ELR (cell line): ENCODE data around the gene ADCYAP1.
"Not testable (repeated sequence)": the region's sequence is repeated elsewhere in the genome, so short reads cannot be mapped to it uniquely, and the experiment has no call there.

Experiments used
- DNase-seq: peaks from one replicate; pipeline ENCODE4 v3.0.0-alpha.2; 2015; ENCODE audit warnings: low read depth

Gene ADCYAP1

GRCh38 chr18:904218-905090 lies at the start of gene ADCYAP1:
ADCYAP1 (plus strand) TSS chr18:904871; CDS start chr18:905387, 516 bp downstream.
- peak; percentile 20 for DNase-seq

- DNase-seq: no peak
These were observed 46.7 kb upstream of the ADCYAP1 start for GRCh38 chr18:857986-858385.

- DNase-seq: peak; percentile 81
These were observed 39.8 kb upstream of the ADCYAP1 start for GRCh38 chr18:864872-865273.

- DNase-seq: no peak
These were observed 37.4 kb upstream of the ADCYAP1 start for GRCh38 chr18:867257-867656.

- not testable (repeated sequence) for DNase-seq
These were observed 31.2 kb upstream of the ADCYAP1 start for GRCh38 chr18:873426-873825.

GRCh38 chr18:875912-876311 lies 28.8 kb upstream of the ADCYAP1 start:
- DNase-seq: no peak

- no peak for DNase-seq
These were observed 27.4 kb upstream of the ADCYAP1 start for GRCh38 chr18:877238-877637.

- no peak for DNase-seq
These were observed 18.6 kb upstream of the ADCYAP1 start for GRCh38 chr18:886076-886475.

- DNase-seq: no peak
These were observed 17.0 kb upstream of the ADCYAP1 start for GRCh38 chr18:887716-888115.

- DNase-seq: no peak
These were observed 12.4 kb upstream of the ADCYAP1 start for GRCh38 chr18:892316-892715.

- no peak for DNase-seq
These were observed 8.4 kb upstream of the ADCYAP1 start for GRCh38 chr18:896315-896714.

GRCh38 chr18:901761-902160 lies 2.9 kb upstream of the ADCYAP1 start:
- no peak for DNase-seq

GRCh38 chr18:902229-902628 lies 2.4 kb upstream of the ADCYAP1 start:
- DNase-seq: peak; percentile 30

- peak; percentile 47 for DNase-seq
These were observed 970 bp upstream of the ADCYAP1 start for GRCh38 chr18:903701-904100.

- DNase-seq: no peak
These were observed 756 bp downstream of the ADCYAP1 start for GRCh38 chr18:905307-905947.

GRCh38 chr18:905948-906415 lies 1.3 kb downstream of the ADCYAP1 start:
- DNase-seq: no peak

GRCh38 chr18:906416-907114 lies 1.9 kb downstream of the ADCYAP1 start:
- no peak for DNase-seq

- DNase-seq: no peak
These were observed 2.6 kb downstream of the ADCYAP1 start for GRCh38 chr18:907115-907884.

GRCh38 chr18:907885-908757 lies 3.5 kb downstream of the ADCYAP1 start:
- peak; percentile 14 for DNase-seq

- no peak for DNase-seq
These were observed 4.4 kb downstream of the ADCYAP1 start for GRCh38 chr18:908758-909724.
